Stimulated activated CD4-positive, alpha-beta T cell treated with anti-CD3 and anti-CD28 coated beads, TNF-alpha, amount 100 ng/mL, for 1 hour (primary cell): ENCODE results near the gene PRRG4.
"Not testable (repeated sequence)": the region's sequence is repeated elsewhere in the genome, so short reads cannot be mapped to it uniquely, and the experiment has no call there.

ENCODE experiments used
- DNase-seq, 3 donors: peaks; one replicate each; pipeline ENCODE4 v3.0.0-alpha.2; 2020; ENCODE audit warnings: low read depth in 3 of 3, low spot score in 1 of 3

PRRG4 gene

DNA sequence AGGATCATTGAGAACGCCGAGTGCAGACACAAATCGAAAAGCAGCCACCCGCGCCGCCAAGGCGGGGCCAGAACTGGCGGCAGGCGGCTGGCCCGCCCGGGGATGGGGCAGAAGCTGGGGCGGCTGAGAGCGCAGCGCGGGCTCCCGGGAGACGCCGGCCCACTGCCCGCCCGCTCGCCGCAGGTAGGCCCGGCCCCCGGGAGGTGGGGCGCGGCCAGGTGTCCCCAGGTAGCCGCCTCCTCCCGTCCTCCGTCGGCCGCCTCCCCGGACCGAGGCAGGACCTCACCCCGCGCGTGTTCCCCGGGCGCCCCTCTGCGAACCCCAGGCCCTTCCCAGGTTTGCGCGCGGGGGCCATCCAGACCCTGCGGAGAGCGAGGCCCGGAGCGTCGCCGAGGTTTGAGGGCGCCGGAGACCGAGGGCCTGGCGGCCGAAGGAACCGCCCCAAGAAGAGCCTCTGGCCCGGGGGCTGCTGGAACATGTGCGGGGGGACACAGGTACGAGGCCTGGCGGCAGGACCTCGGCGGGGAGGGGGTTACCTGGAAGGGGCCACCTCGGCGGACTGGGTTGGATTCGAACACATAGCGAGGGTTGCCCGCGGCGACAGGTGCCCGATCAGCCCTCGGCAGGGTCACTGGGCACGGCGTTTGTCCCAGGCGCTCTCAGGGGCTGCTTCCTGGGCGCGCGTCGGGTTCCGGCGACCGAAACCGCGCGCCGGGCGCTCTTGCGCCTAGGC lies at the start of gene PRRG4:
Gene PRRG4 (plus strand): TSS at position 248 of the 733 bp plus-strand sequence. CDS start 603 bp downstream, outside the sequence.
- peak in 1 of 3 donors; percentile 41 for DNase-seq

DNA sequence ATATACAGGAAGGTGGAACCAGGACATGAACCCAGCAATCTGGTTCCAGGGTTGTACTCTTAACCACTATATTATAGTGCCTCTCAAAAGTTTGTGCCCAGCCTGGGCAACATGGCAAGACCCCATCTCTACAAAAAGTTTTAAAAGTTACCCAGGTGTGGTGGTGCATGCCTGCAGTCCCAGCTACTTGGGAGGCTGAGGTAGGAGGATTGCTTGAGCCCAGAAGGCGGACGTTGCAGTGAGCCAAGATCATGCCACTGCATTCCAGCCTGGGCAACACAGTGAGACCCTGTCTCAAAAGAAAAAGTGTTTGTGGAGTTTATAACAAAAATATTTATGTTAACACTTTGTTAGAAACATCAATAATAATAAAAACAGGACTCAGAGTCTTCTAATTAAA lies 48.9 kb upstream of the PRRG4 start:
- not testable (repeated sequence) for DNase-seq

DNA sequence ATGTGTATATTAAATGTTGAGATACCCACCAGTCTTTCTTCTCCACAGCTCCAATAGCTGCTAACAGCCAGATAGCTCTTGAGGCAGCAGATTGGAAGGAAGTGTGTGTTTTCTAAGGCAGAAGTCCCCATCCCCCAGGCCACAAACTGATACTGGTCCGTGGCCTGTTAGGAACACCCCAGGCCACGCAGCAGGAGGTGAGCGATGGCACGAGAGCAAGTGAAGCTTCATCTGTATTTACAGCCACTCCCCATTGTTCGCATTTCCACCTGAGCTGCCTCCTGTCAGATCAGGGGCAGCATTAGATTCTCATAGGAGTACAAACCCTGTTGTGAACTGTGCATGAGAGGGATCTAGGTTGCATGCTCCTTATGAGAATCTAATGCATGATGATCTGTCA lies 48.0 kb upstream of the PRRG4 start:
- DNase-seq = no peak

DNA sequence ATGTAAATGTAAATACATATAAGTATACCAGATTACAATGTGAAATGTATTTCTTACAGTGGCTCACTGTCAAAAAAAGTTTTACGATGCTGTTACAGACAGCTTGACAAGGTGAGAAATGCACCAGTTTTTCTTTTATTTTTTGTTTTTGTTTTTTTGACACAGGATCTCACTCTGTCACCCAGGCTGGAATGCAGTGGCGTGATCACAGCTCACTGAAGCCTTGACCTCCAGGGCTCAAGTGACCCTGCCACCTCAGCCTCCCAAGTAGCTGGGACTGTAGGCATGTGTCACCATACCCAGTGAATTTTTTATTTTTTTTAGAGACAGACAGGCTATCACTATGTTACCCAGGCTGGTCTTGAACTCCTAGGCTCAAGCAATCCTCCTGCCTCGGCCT lies 44.5 kb upstream of the PRRG4 start:
- DNase-seq = no peak

DNA sequence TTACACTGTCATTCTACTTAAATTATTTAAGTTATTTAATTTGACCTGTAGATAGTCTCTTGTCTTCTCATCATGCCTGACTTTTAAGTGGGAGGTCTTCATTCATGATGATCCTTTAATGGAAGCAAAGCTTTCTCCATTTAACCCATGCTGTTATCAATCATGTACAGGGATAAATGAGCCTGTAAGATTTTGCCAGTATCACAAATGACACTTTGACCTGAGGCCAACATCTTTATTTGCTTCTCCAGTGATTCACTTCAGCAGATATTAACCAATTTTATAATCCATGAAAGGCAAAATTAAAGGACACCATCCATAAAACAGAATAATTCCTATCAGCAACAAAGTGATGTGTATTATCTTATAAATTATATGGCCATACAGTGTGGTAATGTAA lies 42.9 kb upstream of the PRRG4 start:
- no peak for DNase-seq

DNA sequence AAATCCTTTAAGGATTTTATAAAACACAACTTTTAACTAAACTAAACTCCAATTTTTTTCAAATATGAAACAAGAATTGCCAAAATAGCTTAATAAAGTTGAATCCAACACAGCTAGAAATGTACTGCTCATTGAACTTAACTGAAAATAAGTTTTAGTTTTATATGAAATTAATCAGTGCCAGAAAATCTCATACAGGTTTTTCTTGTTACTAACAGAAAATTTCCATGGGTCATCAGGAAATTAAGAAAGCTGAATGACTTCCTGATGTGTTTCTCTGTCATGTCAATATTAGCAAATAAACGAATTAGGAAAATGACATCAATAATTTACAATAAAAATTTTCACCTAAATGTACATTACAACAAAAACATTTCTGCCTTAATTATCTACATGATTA lies 38.8 kb upstream of the PRRG4 start:
- no peak for DNase-seq

DNA sequence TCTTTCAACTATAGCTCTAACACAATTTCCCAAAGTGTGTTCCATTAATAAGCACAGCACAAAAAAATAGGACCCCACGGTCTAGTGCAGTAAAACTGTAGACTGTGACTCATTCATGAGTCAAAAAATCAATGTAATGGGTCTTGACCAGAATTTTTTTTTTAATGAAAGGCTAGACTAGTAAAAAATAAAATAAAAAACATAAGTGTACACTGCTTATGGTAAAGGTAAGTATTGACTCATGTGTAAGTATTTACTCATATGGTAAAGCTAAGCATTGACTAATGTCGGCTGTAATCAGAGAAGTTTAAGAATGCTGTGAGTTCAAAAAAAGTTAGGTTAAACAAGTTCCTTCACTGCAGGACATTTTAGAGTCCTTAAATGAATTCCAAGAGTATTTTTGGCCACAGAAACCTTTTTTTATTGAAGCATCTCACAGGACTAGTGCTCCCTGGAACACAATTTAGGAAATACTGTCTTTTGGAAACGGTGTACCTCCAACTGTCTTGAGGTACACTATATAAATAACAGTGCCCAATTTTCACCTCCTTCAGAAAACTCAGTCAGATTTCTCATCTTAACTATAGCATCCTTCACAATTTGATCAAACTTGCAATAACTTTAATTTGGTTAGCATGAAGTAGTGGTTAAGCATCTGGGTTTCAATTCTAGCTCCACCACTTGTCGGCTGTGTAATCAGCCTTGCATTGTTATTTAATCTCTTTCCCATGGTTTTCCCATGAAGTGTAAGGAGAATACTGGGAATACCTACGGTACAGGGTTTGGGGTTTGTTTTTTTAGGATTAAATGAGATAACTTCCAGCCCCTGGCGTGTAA lies 37.4 kb upstream of the PRRG4 start:
- no peak for DNase-seq

DNA sequence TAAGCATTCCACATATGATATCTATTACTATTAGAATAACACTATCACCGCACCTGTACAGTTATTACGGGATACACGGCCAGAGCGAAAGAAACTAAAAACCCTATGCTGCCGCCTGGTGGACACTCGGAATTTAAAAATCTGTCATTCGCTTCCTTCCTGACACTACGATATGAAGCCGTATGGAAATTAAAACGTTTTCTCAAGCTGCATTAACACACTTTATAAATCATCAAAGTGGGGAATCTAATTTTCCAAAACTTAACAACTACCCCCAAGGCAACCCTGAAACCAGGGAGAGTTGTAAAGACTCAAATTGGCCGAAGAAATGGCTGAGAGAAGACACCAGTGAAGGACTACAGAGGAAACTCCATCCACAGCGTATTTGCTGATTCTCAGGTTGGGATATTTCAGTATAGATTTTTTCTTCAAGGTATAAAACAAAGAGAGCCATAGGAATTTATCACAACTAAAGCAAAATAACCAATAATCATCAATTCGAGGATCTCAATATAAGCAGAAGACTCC lies 36.7 kb upstream of the PRRG4 start:
- DNase-seq = peak; percentile 11 to 59 (median 19)

DNA sequence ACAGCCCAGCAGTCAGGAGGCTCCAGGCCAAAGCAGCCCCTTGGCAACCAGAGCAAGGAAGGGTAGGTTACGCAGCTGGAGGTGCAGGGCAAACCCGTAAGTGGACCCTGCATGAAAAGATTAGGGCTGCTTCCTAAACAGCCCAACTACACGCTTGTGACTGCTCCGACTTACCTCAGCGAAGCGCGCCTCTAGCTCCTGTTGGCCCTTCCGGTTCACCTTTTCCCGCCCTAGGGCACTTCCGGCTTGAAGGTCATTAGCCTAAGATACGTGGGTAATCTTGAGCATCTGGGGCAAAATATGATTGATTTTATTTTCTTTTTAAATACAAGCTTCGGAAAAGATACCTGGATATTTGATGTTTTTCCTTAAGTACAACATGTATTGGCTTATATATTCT lies 35.3 kb upstream of the PRRG4 start, which contains the start of gene CCDC73:
Gene CCDC73 (minus strand): TSS at position 224 of the 400 bp plus-strand sequence. CDS start 34,419 bp downstream, outside the sequence.
- no peak for DNase-seq

DNA sequence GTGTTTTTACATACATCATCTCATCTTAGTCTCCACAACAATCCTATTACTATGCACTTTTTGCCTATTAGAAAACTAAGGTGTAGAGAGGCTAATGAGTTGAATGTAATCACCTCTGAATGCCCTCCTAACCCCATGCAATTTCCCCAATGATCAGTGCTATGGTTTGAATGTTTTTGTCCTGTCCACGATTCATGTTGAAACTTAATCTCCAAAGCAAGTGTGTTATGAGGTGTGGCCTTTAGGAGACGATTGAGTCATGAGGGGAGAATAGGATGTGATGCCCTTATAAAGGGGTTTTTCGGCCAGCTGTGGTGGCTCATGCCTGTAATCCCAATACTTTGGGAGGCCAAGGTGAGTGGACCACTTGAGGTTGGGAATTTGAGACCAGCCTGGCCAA lies 33.3 kb upstream of the PRRG4 start:
- DNase-seq = no peak

DNA sequence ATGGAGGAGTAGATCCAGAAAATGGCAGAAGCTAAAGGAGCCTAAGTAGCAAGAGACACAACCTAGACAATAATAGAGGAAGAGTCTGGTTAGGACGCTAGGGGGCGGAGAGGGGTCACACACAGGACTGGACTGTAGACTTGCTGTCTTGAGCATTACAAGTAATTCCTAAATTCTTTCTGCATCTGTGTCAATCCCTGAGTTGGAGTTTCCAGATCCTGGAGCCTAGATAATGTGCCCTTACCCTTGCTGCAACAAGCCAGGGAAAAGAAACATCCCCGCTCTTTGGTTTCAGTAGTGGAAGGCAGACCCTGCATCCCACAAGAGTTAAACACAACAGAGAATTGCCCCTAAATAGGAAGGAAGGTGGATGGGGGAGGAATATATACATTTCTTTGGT lies 20.4 kb upstream of the PRRG4 start:
- peak in 1 of 3 donors; percentile 17 for DNase-seq

DNA sequence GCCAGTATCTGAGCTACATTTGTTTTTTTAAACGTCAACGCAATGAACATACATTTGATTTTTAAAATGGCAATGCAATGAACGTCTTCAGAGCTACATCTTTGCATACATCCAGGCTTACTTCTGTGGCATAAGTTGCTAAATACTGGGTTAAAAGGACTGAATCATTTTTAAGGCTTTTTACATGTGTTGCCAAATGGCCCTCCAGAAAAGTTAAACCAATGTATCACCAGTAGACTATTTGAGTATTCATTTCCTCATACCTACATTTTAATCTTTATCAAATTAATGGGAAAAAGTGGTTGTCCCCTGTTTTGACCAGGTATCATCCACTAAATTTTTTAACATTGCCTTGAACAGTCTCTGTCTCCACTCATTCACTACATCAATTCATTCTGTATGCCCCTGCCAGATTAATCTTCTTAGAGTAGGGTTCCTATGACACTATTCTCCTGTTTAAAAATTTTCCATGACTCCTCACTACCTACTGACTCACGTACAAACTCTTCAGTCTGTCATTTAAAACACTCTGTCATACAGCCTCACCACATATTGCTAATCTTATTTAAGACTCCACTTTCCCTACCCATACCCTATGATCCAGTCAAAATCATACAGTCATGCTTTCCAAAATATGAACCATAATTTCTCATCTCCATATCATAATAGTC lies 12.4 kb upstream of the PRRG4 start:
- DNase-seq = no peak

DNA sequence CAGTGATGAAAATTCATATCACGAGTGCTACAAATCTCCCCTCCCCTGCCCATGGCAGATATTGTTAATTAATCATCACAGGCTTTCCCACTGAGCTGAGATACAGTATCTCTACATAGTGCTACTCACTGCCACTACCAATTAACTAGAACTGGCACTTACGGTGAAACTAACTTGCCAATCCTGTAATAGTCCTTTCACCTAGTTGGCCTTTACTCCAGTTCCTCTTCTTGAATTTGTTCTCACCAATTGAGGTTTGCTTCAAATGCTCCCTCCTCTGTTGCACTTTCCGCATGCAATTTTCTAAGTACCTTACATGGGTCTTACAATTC lies 11.9 kb upstream of the PRRG4 start:
- no peak for DNase-seq

DNA sequence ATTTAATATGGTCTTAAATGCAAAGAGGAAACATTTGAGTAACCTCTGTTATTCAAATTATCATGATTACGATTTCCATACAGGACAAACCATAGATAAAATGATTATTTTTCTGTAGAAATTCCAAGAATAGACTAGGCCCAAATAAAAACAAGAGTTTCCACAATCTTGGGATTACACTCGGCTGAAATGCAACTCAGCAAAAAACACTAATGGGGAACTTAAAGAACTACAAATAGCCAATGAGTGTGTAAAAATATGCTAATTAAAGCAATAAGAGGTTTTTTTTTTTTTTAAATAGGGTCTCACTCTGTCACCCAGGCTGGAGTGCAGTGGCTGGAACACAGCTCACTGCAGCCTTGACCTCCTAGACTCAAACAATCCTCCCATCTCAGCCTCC lies 10.5 kb upstream of the PRRG4 start:
- DNase-seq = no peak

DNA sequence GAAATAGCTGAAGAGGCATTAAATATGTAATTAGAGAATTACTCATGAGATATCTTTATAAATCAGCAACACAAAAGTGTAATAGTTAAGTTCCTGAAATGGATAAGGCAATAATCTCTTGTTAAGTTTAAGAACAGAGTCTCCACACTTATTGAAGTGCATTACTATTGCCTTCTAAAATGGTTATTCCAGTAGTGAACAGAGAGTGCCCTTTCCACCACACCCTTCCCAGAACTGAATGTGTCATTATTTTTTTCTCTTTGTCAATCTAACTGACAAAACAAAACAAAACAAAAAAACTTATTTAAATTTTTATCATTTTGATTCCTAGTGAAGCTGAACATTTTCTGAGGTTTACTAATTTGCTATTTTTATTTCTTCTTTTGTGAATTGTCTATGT lies 9.2 kb upstream of the PRRG4 start:
- DNase-seq = no peak

DNA sequence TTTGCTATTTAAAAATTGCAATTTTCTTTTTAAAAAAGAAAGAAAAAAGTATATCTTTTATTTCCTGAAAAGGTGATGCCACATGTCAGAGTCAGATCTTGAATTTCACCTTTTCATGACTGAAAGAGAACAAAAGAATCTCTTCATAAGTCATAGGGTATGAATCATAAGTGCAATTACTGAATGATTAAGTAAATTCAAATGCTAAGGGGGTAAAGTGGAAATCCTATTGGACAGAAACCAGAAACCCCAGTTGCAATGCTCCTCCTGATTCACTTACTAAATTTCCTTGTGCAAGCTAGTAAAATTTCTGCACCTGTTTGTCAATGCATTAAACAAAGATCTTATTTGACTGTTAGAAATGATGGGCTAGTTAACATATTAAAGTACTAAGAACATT lies 8.2 kb upstream of the PRRG4 start:
- DNase-seq = no peak

DNA sequence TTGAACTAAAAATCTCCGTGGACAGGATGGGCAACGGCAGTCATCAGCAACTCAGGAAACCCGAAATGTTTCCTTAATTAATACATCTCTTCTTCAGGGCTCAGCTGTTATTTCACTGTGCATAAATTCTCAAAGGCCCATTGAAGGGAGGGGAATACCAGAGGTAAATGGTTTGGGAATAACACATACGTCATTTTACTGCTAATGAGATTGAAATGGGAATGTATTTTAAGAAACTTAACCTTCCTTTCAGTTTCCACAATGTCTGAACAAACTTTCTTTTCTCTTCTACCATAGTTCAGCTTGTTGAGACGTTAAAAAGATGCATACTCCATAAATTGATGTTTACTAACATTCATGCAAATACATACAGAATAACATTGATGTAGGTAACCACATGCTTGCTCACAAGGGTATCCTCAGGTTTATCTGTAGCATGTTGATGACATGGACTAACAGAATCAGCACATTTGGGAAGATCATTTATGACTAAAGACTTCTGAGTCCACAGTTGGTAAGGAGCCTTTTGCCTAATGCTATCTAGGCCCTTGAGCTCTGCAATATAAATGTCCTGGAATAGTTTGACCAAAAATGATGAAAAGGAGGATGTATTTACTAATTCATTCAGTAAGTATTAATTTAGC lies 7.7 kb upstream of the PRRG4 start:
- no peak for DNase-seq

DNA sequence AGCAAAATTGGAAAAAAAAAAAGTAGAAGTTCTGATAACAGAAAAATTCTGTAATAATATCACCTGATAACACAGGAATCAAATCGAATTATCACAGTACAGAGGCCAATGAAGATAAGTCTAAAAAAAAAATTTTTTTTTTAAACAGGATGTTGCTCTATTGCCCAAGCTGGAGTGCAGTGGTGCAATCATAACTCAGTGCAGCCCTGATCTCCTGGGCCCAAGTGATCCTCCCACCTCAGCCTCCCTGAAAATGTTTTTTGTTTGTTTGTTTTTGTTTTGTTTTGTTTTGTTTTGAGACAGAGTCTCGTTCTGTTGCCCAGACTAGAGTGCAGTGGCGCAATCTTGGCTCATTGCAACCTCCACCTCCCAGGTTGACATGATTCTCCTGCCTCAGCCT lies 6.1 kb upstream of the PRRG4 start:
- not testable (repeated sequence) for DNase-seq

DNA sequence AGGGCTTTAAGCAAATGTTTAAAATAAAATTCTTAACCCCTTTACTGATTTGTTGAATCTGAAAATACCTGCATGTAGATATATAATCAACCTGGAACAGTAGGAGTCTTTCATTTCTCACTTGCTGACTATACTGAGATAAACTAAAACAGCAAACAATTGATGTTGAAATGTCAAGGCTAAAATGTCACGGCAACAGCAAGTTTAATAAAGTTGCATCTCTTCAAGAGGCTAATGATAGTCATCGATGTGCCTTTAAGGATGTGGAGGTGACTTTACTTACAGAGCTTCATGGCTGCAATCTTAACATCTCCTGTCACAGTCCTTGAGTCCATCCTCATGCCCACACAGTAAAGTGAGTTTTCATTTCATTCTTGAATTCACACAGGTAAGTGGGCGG lies 3.6 kb upstream of the PRRG4 start:
- no peak for DNase-seq

DNA sequence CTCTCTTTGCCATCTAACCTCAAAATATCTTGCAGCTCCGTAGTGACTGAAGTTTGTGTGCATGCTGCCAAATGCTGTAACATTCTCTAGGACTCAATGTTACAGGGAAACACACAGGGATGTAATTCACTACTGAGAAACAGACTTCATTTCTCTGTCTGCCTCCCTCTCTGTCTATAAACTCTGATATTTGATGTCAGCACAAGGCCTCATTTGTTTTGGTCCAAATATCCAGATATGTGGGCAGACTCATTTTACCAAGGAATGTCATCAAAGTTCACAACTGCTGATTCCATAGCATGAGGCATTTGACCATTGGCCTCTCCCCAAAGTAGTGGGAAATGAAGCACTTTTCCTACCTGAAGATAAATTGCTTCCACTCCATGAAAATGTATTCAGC lies 2.5 kb upstream of the PRRG4 start:
- no peak for DNase-seq

DNA sequence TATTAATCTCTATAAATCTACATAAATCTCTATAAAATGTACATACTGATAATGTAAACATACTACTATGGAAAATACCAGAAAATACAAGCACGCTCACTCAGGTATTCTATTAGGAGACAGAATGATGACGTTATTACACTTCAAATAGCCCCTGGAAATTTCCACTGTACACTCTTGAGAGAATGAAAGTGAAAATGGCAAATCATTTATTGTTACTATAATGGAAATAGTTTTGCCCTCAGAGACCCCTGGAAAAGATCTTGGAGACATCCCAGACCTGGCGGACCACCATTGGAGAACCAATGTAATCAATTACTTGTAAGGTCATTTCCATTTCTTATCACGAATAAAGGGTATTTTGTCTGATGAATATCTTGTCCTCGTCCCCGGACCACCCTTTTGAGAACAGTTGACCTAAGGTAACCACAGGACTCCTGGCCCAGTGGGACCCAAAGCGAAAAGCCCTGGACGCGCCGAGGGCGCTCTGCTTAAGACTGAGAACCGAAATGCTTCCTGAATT lies 509 bp upstream of the PRRG4 start:
- DNase-seq = no peak
